HepG2 (cell line): ENCODE measurements around the gene DBNDD1. TPM values are rescaled to one million over a fixed set of nuclear protein-coding genes. Genes with fewer than 3 reads are reported as not detected.

Experiments
- AKNA ChIP-seq: sonication (generic); formaldehyde crosslinking; IDR thresholded peaks from 2 replicates; pipeline ENCODE4 v1.4.0; 2020; ENCODE audit warnings: missing genetic modification reagents, borderline replicate concordance
- STAT6 ChIP-seq: sonication (generic); formaldehyde crosslinking; IDR thresholded peaks from 2 replicates; pipeline ENCODE4 v1.4.0; 2020; ENCODE audit warnings: missing genetic modification reagents, mild to moderate bottlenecking, borderline replicate concordance
- UBTF ChIP-seq: sonication (generic); formaldehyde crosslinking; IDR thresholded peaks from 2 replicates; pipeline ENCODE4 v1.4.0; 2020; ENCODE audit warnings: mild to moderate bottlenecking, missing genetic modification reagents
- XBP1 ChIP-seq: sonication (generic); formaldehyde crosslinking; IDR thresholded peaks from 2 replicates; pipeline ENCODE4 v1.5.0; 2020; ENCODE audit warnings: missing genetic modification reagents
- ZNF180 ChIP-seq: sonication (generic); formaldehyde crosslinking; IDR thresholded peaks from 2 replicates; pipeline ENCODE4 v1.4.0; 2020; ENCODE audit warnings: low read depth, missing genetic modification reagents, borderline replicate concordance
- ZNF704 ChIP-seq: sonication (generic); formaldehyde crosslinking; IDR thresholded peaks from 2 replicates; pipeline ENCODE4 v1.8.1; 2023; ENCODE audit warnings: mild to moderate bottlenecking, inconsistent platforms, moderate library complexity, missing genetic modification reagents, borderline replicate concordance
- polyA plus RNA-seq, 8 experiments: library from polyadenylated mRNA; depleted of rRNA in 3 of 8; stranded (reverse) in 7 of 8; unstranded in 1 of 8; fragments of >200 nt; fragmentation: Illumina TruSeq in 4 of 8; extraction: Trizol in 4 of 8; gene quantifications; 2 replicates each; pipeline versions ENCODE4 v1.2.1 to v1.2.3, GENCODE V29; 2011 to 2016; ENCODE audit warnings: low read depth in 4 of 8, missing spikeins in 1 of 8, mixed read lengths in 1 of 8; ENCODE audit not compliant: insufficient read depth in 1 of 8
- total RNA-seq, 5 experiments: library from RNA; depleted of rRNA; stranded (reverse); fragments of >200 nt; fragmentation: Illumina TruSeq; extraction: Trizol; gene quantifications; 2 replicates each; pipeline ENCODE4 v1.2.3, GENCODE V29; 2016; ENCODE audit warnings: low read depth in 1 of 5

DBNDD1 gene
- total and polyA plus RNA-seq, 2 of the 13 experiments (the other 11 are each of a cell fraction or from before 2014, with no cell fraction given): 17.0 to 40.4 TPM

- TF ChIP-seq ZNF704: 0 out of 2 replicates have a peak, but pooled peaks have one; percentile 83
- peak; percentile 87; the same call in 1 of the 2 replicates for TF ChIP-seq XBP1 (CRISPR knock-in tag)
- peak; percentile 79; the same call in 1 of the 2 replicates for TF ChIP-seq AKNA (CRISPR knock-in tag)
- 0 out of 2 replicates have a peak, but pooled peaks have one; percentile 43 for TF ChIP-seq STAT6
- TF ChIP-seq ZNF180 (CRISPR knock-in tag): 0 out of 2 replicates have a peak, but pooled peaks have one; percentile 92
- TF ChIP-seq UBTF (CRISPR knock-in tag): peak; percentile 75
Measured at GRCh38 chr16:89971495-89972243, 47.6 kb downstream of the DBNDD1 start (continued).
